ENCODE results near the gene VSTM4. TPM values are rescaled to one million over a fixed set of nuclear protein-coding genes. Genes with fewer than 3 reads are reported as not detected.

Gene VSTM4
- total and polyA plus RNA-seq, 9 of the 15 experiments (the other 6 are each of a cell fraction or from before 2014, with no cell fraction given), result 1.0 to 7.9 (median 3.0) TPM

GRCh38 chr10:49105076-49105475 is 10.2 kb downstream of the VSTM4 start (continued):
- TF ChIP-seq ZNF407 (IDR thresholded peaks at IDR 0.05; ENCODE audit: low read depth), result no peak
- 0 out of 2 replicates have a peak, but pooled peaks have one; percentile 22 for TF ChIP-seq BCOR (IDR thresholded peaks at IDR 0.05)
- no peak for TF ChIP-seq E2F8 (IDR thresholded peaks at IDR 0.05; ENCODE audit: low read depth, partially characterized antibody)
- TF ChIP-seq RBM39 (optimal IDR thresholded peaks at IDR 0.05; ENCODE audit: low read depth, low read length), result no peak
- no peak for TF ChIP-seq SRF (CRISPR knock-in tag; IDR thresholded peaks at IDR 0.05)
- TF ChIP-seq ETS1 (conservative IDR thresholded peaks at IDR 0.05; ENCODE audit: control insufficient read depth, low read depth, low read length), result no peak
- TF ChIP-seq KHSRP (IDR thresholded peaks at IDR 0.05), result no peak
- TF ChIP-seq THAP7 (CRISPR knock-in tag; IDR thresholded peaks at IDR 0.05), result no peak
- TF ChIP-seq POLR2H (tag; IDR thresholded peaks at IDR 0.05; ENCODE audit: low read depth), result no peak
- 0 out of 4 replicates have a peak, but pooled peaks of 1 of the 2 experiments have one; percentile 10 for TF ChIP-seq HDAC1 (IDR thresholded peaks at IDR 0.05)
- no peak for TF ChIP-seq RBM34 (IDR thresholded peaks at IDR 0.05; ENCODE audit: borderline replicate concordance, insufficient read depth, low read length)
- TF ChIP-seq PHF20 (IDR thresholded peaks at IDR 0.05; ENCODE audit: partially characterized antibody), result peak; percentile 2
- TF ChIP-seq HNRNPK (IDR thresholded peaks at IDR 0.05; ENCODE audit: low read depth, low read length, poor library complexity, severe bottlenecking), result no peak
- TF ChIP-seq HMBOX1 (IDR thresholded peaks at IDR 0.05), result no peak
- TF ChIP-seq SPI1 (IDR thresholded peaks at IDR 0.05; ENCODE audit: borderline replicate concordance, low read depth, low read length), result no peak
